Neural cell (in vitro differentiated cells): Measurements from ENCODE around the gene COPZ1. TPM values are rescaled to one million over a fixed set of nuclear protein-coding genes. Genes with fewer than 3 reads are reported as not detected.

Experiments
- H2AFZ ChIP-seq: fragments of 200-600, 300-800 bp; sonication (generic), shearing (Covaris generic); 2 replicates; pipeline ENCODE4 v1.6.0; 2014; ENCODE audit warnings: low read depth, mild to moderate bottlenecking, antibody characterized with exemption, low read length, moderate library complexity
- H3F3A ChIP-seq: fragments of 200-600 bp; shearing (Covaris generic); 2 replicates; pipeline ENCODE4 v1.6.1; 2016; ENCODE audit warnings: mild to moderate bottlenecking, moderate library complexity, mixed read lengths, antibody characterized with exemption, low read length; ENCODE audit not compliant: insufficient read depth, poor library complexity, severe bottlenecking
- H3K27ac ChIP-seq: fragments of 200-600, 300-800 bp; sonication (generic), shearing (Covaris generic); 2 replicates; pipeline ENCODE4 v1.5.1; 2014; ENCODE audit warnings: mild to moderate bottlenecking, low read length, moderate library complexity
- H3K27me3 ChIP-seq: fragments of 300-800, 200-600 bp; sonication (generic), shearing (Covaris generic); 2 replicates; pipeline ENCODE4 v1.6.0; 2014; ENCODE audit warnings: mild to moderate bottlenecking, low read depth, low read length, moderate library complexity; ENCODE audit not compliant: insufficient read depth
- H3K36me3 ChIP-seq: fragments of 300-800, 200-600 bp; sonication (generic), shearing (Covaris generic); 2 replicates; pipeline ENCODE4 v1.5.1; 2014; ENCODE audit warnings: mild to moderate bottlenecking, antibody characterized with exemption, low read length, moderate library complexity; ENCODE audit not compliant: insufficient read depth
- H3K4me2 ChIP-seq: fragments of 300-800, 200-600 bp; sonication (generic), shearing (Covaris generic); 2 replicates; pipeline ENCODE4 v1.6.0; 2014; ENCODE audit warnings: mild to moderate bottlenecking, low read length
- H3K4me3 ChIP-seq: fragments of 300-800, 200-600 bp; sonication (generic), shearing (Covaris generic); 2 replicates; pipeline ENCODE4 v1.5.1; 2014; ENCODE audit warnings: mild to moderate bottlenecking, low read length, moderate library complexity
- H3K79me2 ChIP-seq: fragments of 200-600 bp; shearing (Covaris generic); replicated peaks from 2 replicates; pipeline ENCODE4 v1.6.0; 2014; ENCODE audit warnings: mild to moderate bottlenecking, low read length, moderate library complexity; ENCODE audit not compliant: insufficient read depth
- H3K9ac ChIP-seq: fragments of 300-800, 200-600 bp; sonication (generic), shearing (Covaris generic); 2 replicates; pipeline ENCODE4 v1.6.1; 2016; ENCODE audit warnings: mild to moderate bottlenecking, low read length, mixed read lengths
- H3K9me2 ChIP-seq: fragments of 200-600 bp; shearing (Covaris generic); 2 replicates; pipeline ENCODE4 v1.6.1; 2016; ENCODE audit warnings: mild to moderate bottlenecking, low read length, mixed read lengths; ENCODE audit not compliant: insufficient read depth
- H3K9me3 ChIP-seq: fragments of 200-600, 300-800 bp; sonication (generic), shearing (Covaris generic); 2 replicates; pipeline ENCODE4 v1.6.1; 2016; ENCODE audit warnings: mild to moderate bottlenecking, mixed run types, low read length, moderate library complexity, mixed read lengths
- H4K20me1 ChIP-seq: fragments of 200-600 bp; shearing (Covaris generic); 2 replicates; pipeline ENCODE4 v1.6.1; 2016; ENCODE audit warnings: mild to moderate bottlenecking, mixed run types; ENCODE audit not compliant: insufficient read depth
- CTCF ChIP-seq: fragments of 450-650 bp; IDR thresholded peaks from 2 replicates; pipeline ENCODE4 v1.5.1; 2014; ENCODE audit warnings: antibody characterized with exemption, mild to moderate bottlenecking, moderate library complexity; ENCODE audit not compliant: poor library complexity, severe bottlenecking
- EP300 ChIP-seq: fragments of 450-650 bp; conservative IDR thresholded peaks from 2 replicates; pipeline ENCODE4 v1.6.1; 2014; ENCODE audit warnings: antibody characterized with exemption, mild to moderate bottlenecking, moderate library complexity; ENCODE audit not compliant: poor library complexity, severe bottlenecking
- EZH2 ChIP-seq: fragments of 200-600, 300-800 bp; shearing (Covaris generic), sonication (generic); IDR thresholded peaks from 2 replicates; pipeline ENCODE4 v1.6.1; 2014; ENCODE audit warnings: antibody characterized with exemption, low read length, borderline replicate concordance, mild to moderate bottlenecking; ENCODE audit not compliant: insufficient read depth, poor library complexity, severe bottlenecking
- MXI1 ChIP-seq: fragments of 450-650 bp; conservative IDR thresholded peaks from 2 replicates; pipeline ENCODE4 v1.6.1; 2014; ENCODE audit warnings: antibody characterized with exemption, mild to moderate bottlenecking; ENCODE audit not compliant: poor library complexity, severe bottlenecking
- POLR2AphosphoS5 ChIP-seq: IDR thresholded peaks from 2 replicates; pipeline ENCODE4 v1.6.1; 2012
- RAD21 ChIP-seq: fragments of 450-650 bp; conservative IDR thresholded peaks from 2 replicates; pipeline ENCODE4 v1.6.1; 2014; ENCODE audit warnings: antibody characterized with exemption, mild to moderate bottlenecking, moderate library complexity
- SMC3 ChIP-seq: fragments of 450-650 bp; conservative IDR thresholded peaks from 2 replicates; pipeline ENCODE4 v1.6.1; 2014; ENCODE audit warnings: antibody characterized with exemption, mild to moderate bottlenecking, moderate library complexity; ENCODE audit not compliant: poor library complexity
- TAF1 ChIP-seq: IDR thresholded peaks from 2 replicates; pipeline ENCODE4 v1.6.1; 2012; ENCODE audit warnings: low read depth
- polyA plus RNA-seq: library from polyadenylated mRNA; depleted of rRNA; stranded (reverse); fragments of >200 nt; gene quantifications from 2 replicates; pipeline ENCODE4 v1.2.3, GENCODE V29; 2014
- TF ChIP-seq, protein P1 (sequence below): IDR thresholded peaks from 2 replicates; pipeline ENCODE4 v1.6.1; 2012; ENCODE audit warnings: borderline replicate concordance

The COPZ1 gene
- polyA plus RNA-seq, 1 donor from 2014 or later = 192 TPM

GRCh38 chr12:54287261-54288157 is 37.4 kb upstream of the COPZ1 start:
- H3K27ac ChIP-seq = no peak overlapping the region
- H3K4me2 ChIP-seq = no peak overlapping the region
- H3K36me3 ChIP-seq = peaks cover 18% of the 10 kb centered on the region
- H2AFZ ChIP-seq = no peak overlapping the region
- H4K20me1 ChIP-seq = peaks cover 27% of the 10 kb centered on the region
- no peaks in the 10 kb centered on the region for H3K9me2 ChIP-seq
- H3K9ac ChIP-seq = no peak overlapping the region
- no peak overlapping the region for H3K4me3 ChIP-seq
- H3K27me3 ChIP-seq = no peaks in the 10 kb centered on the region
- no peaks in the 10 kb centered on the region for H3F3A ChIP-seq
- TF ChIP-seq, protein P1, sequence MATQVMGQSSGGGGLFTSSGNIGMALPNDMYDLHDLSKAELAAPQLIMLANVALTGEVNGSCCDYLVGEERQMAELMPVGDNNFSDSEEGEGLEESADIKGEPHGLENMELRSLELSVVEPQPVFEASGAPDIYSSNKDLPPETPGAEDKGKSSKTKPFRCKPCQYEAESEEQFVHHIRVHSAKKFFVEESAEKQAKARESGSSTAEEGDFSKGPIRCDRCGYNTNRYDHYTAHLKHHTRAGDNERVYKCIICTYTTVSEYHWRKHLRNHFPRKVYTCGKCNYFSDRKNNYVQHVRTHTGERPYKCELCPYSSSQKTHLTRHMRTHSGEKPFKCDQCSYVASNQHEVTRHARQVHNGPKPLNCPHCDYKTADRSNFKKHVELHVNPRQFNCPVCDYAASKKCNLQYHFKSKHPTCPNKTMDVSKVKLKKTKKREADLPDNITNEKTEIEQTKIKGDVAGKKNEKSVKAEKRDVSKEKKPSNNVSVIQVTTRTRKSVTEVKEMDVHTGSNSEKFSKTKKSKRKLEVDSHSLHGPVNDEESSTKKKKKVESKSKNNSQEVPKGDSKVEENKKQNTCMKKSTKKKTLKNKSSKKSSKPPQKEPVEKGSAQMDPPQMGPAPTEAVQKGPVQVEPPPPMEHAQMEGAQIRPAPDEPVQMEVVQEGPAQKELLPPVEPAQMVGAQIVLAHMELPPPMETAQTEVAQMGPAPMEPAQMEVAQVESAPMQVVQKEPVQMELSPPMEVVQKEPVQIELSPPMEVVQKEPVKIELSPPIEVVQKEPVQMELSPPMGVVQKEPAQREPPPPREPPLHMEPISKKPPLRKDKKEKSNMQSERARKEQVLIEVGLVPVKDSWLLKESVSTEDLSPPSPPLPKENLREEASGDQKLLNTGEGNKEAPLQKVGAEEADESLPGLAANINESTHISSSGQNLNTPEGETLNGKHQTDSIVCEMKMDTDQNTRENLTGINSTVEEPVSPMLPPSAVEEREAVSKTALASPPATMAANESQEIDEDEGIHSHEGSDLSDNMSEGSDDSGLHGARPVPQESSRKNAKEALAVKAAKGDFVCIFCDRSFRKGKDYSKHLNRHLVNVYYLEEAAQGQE = no peak
- TF ChIP-seq TAF1 (no peak), MXI1 (no peak), RAD21 (no peak), POLR2AphosphoS5 (no peak), EP300 (no peak)
- peaks cover 19% of the 10 kb centered on the region for H3K79me2 ChIP-seq
- no peaks in the 10 kb centered on the region for H3K9me3 ChIP-seq

- Histone ChIP-seq H3K36me3 (no peaks in the 10 kb centered on the region), H2AFZ (no peak overlapping the region), H3K9me2 (no peaks in the 10 kb centered on the region), H3F3A (no peaks in the 10 kb centered on the region), H3K9me3 (no peaks in the 10 kb centered on the region), H3K4me2 (no peak overlapping the region), H4K20me1 (no peaks in the 10 kb centered on the region), H3K27me3 (no peaks in the 10 kb centered on the region), H3K4me3 (no peak overlapping the region), H3K27ac (no peak overlapping the region), H3K9ac (no peak overlapping the region), H3K79me2 (no peaks in the 10 kb centered on the region)
- TF ChIP-seq CTCF (no peak), MXI1 (no peak), TAF1 (no peak), SMC3 (no peak), POLR2AphosphoS5 (no peak), RAD21 (no peak), EZH2 (no peak), EP300 (no peak)
- TF ChIP-seq, protein P1 = no peak
Measured at GRCh38 chr12:54292083-54292930, 32.6 kb upstream of the COPZ1 start.
